OCI-LY3 (cell line): ENCODE results near the gene DOK5.

Source experiments
- H2AFZ ChIP-seq: fragments of 200-600, 300-600 bp; shearing (Covaris generic); 2 replicates; pipeline ENCODE4 v1.6.0; 2014; ENCODE audit warnings: antibody characterized with exemption, low read depth, low read length
- H3K27ac ChIP-seq: fragments of 200-600, 300-600 bp; sonication (generic); 2 replicates; pipeline ENCODE4 v1.5.1; 2014; ENCODE audit warnings: mild to moderate bottlenecking, low read length, moderate library complexity, mixed read lengths
- H3K27me3 ChIP-seq: fragments of 200-600, 300-600 bp; sonication (generic); 2 replicates; pipeline ENCODE4 v1.6.1; 2014; ENCODE audit warnings: low read depth, low read length, mixed read lengths
- H3K36me3 ChIP-seq: fragments of 200-600, 300-600 bp; sonication (generic); replicated peaks from 2 replicates; pipeline ENCODE3; 2014; ENCODE audit warnings: low read depth, low read length, mixed read lengths
- H3K4me1 ChIP-seq: fragments of 300-600, 200-600 bp; sonication (generic); 2 replicates; pipeline ENCODE4 v1.6.1; 2014; ENCODE audit warnings: low read length, mixed read lengths
- H3K4me2 ChIP-seq: fragments of 200-600, 300-600 bp; sonication (generic); 2 replicates; pipeline ENCODE4 v1.6.1; 2014; ENCODE audit warnings: low read length, mixed read lengths
- H3K4me3 ChIP-seq: fragments of 300-600, 200-600 bp; sonication (generic); 2 replicates; pipeline ENCODE4 v1.5.1; 2014; ENCODE audit warnings: antibody characterized with exemption, mild to moderate bottlenecking, low read length, moderate library complexity
- H3K79me2 ChIP-seq: fragments of 300-600, 200-600 bp; shearing (Covaris generic); 2 replicates; pipeline ENCODE4 v1.6.1; 2014; ENCODE audit warnings: mild to moderate bottlenecking, low read length, mixed read lengths
- H3K9ac ChIP-seq: fragments of 300-600, 200-600 bp; shearing (Covaris generic); 2 replicates; pipeline ENCODE4 v1.6.0; 2014; ENCODE audit warnings: mild to moderate bottlenecking, low read length, moderate library complexity
- H3K9me3 ChIP-seq: fragments of 200-600, 300-600 bp; shearing (Covaris generic); 2 replicates; pipeline ENCODE4 v1.6.1; 2014; ENCODE audit warnings: low read length, mixed read lengths; ENCODE audit not compliant: insufficient read depth
- H4K20me1 ChIP-seq: fragments of 200-600, 300-600 bp; sonication (generic); 2 replicates; pipeline ENCODE4 v1.6.1; 2016; ENCODE audit warnings: low read length, mixed read lengths; ENCODE audit not compliant: insufficient read depth
- EZH2phosphoT487 ChIP-seq: fragments of 200-600 bp; shearing (Covaris generic); IDR thresholded peaks from 2 replicates; pipeline ENCODE4 v1.6.1; 2018; ENCODE audit warnings: antibody characterized with exemption, mixed run types, low read depth
- TF ChIP-seq, protein P1 (sequence below): fragments of 200-600, 300-600 bp; sonication (generic); IDR thresholded peaks from 2 replicates; pipeline ENCODE4 v1.5.1; 2014; ENCODE audit warnings: antibody characterized with exemption, low read length, low read depth

DOK5 gene

DNA sequence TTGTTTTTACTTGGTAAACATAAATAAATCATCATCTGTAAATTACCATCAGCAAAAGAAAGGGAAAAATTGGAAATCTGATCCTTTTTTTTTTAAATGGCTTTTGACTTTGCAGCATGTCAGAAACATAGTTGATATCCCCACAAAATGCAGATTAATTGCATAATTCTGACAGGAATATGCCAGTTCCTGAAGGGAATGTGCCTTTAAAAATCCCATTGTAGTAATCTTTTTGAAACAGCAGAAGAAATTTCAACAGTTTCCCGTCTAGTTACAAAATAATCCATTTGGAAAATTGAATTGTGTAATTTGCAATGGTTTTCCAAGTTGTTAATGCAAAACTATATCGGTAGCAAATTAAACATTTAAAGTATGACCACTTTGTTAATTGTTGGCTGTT, 95.2 kb downstream of the DOK5 start:
- no peak overlapping the region for H2AFZ ChIP-seq
- H4K20me1 ChIP-seq = no peaks in the 10 kb centered on the region
- H3K4me3 ChIP-seq = no peak overlapping the region
- no peaks in the 10 kb centered on the region for H3K27me3 ChIP-seq
- H3K9ac ChIP-seq = no peak overlapping the region
- no peaks in the 10 kb centered on the region for H3K36me3 ChIP-seq
- H3K27ac ChIP-seq = no peak overlapping the region
- no peak overlapping the region for H3K4me2 ChIP-seq
- H3K4me1 ChIP-seq = no peaks in the 10 kb centered on the region
- TF ChIP-seq EZH2phosphoT487 = no peak
- TF ChIP-seq, protein P1, sequence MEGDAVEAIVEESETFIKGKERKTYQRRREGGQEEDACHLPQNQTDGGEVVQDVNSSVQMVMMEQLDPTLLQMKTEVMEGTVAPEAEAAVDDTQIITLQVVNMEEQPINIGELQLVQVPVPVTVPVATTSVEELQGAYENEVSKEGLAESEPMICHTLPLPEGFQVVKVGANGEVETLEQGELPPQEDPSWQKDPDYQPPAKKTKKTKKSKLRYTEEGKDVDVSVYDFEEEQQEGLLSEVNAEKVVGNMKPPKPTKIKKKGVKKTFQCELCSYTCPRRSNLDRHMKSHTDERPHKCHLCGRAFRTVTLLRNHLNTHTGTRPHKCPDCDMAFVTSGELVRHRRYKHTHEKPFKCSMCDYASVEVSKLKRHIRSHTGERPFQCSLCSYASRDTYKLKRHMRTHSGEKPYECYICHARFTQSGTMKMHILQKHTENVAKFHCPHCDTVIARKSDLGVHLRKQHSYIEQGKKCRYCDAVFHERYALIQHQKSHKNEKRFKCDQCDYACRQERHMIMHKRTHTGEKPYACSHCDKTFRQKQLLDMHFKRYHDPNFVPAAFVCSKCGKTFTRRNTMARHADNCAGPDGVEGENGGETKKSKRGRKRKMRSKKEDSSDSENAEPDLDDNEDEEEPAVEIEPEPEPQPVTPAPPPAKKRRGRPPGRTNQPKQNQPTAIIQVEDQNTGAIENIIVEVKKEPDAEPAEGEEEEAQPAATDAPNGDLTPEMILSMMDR = no peak
- H3K9me3 ChIP-seq = no peaks in the 10 kb centered on the region
- no peaks in the 10 kb centered on the region for H3K79me2 ChIP-seq

DNA sequence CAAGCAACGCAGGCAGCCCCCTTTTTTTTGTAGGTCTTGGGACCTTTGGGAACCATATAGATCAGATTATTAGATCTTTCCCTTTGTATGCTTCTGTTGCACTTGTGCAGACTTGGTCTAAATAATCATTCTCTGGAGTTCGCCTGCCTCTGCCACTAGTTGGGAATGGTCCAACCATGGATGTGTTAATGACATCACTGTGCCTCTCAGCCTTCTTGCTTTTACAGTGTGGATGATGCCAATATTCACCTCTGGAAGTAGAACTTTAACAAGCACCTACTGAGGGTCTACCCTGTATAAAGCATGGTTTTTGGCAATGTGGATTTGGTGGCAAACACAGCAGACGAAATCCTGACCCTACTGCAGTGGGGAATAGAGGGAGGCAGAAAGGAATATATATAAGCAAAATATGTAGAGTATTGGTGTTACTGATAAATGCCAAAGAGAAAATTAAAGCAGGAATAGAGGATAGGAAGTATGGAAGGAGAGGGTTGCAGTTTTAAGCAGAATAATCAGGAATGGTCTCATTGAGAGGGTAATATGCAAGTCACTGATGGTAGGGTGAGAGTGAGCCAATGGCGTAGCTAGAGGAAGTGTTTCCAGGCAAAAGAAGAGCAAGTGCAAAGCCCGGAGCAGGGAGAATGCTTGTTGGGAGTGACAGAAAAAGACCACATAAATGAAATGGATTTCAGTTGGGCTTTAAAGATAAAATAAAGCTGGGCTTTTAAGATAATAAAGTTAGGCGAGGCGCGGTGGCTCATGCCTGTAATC, 97.5 kb downstream of the DOK5 start:
- TF ChIP-seq, protein P1 = no peak
- no peak for TF ChIP-seq EZH2phosphoT487
- no peak overlapping the region for H3K4me3 ChIP-seq

DNA sequence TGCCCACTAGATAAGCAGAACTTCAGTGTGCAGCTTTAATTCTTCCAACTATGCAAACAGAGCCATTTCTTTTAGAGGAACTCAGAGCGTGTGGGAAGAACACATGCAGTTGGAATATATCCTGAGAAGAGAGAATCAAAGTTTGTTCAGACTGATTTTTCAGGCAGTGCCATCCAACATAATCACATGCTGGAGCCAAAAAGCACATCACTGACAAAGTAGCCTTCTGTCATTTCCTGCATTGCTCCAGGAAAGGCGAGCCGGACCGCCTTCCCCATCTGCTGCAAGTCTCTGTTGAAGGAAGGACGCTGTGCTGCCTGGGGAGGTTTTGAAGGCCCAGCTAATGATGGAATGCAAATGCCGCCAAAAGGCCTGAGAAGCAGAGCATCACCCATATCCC, 98.4 kb downstream of the DOK5 start:
- Histone ChIP-seq H3K4me1 (no peaks in the 10 kb centered on the region), H2AFZ (no peak overlapping the region), H3K4me2 (no peak overlapping the region), H3K27ac (no peak overlapping the region), H3K4me3 (no peak overlapping the region), H3K9me3 (no peaks in the 10 kb centered on the region), H3K79me2 (no peaks in the 10 kb centered on the region), H3K27me3 (no peaks in the 10 kb centered on the region), H3K36me3 (no peaks in the 10 kb centered on the region), H3K9ac (no peak overlapping the region), H4K20me1 (no peaks in the 10 kb centered on the region)
- TF ChIP-seq, protein P1 = no peak
- TF ChIP-seq EZH2phosphoT487 = no peak

More for the DNA sequence above, 97.5 kb downstream of the DOK5 start:
- Histone ChIP-seq H3K36me3 (no peaks in the 10 kb centered on the region), H3K9me3 (no peaks in the 10 kb centered on the region), H4K20me1 (no peaks in the 10 kb centered on the region), H3K4me2 (no peak overlapping the region), H3K79me2 (no peaks in the 10 kb centered on the region), H3K27me3 (no peaks in the 10 kb centered on the region), H3K27ac (no peak overlapping the region), H3K9ac (no peak overlapping the region), H2AFZ (no peak overlapping the region), H3K4me1 (no peaks in the 10 kb centered on the region)

DNA sequence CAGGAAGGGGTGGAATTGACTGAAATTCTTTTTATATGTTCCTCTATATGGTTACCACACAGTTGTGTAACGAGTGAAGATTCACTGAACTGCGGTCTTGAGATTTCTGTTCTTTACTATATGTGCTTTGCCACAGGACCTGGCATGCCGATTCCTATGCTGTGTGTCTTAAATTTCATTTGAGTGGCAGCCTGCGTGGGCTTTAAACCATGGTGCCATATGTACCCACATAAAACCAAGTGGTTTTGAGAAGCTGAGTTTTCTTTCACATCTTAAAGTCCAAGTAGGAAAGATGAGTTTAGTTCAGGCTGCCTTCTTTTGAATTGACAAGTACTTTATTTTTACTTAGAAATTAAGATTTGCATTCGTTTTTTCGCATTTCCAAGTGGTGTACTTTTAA, 101.1 kb downstream of the DOK5 start:
- H2AFZ ChIP-seq = no peak overlapping the region
- H3K9me3 ChIP-seq = no peaks in the 10 kb centered on the region
- TF ChIP-seq EZH2phosphoT487 = no peak
- TF ChIP-seq, protein P1 = no peak
- no peak overlapping the region for H3K9ac ChIP-seq
- no peaks in the 10 kb centered on the region for H3K27me3 ChIP-seq
- no peaks in the 10 kb centered on the region for H3K36me3 ChIP-seq
- no peaks in the 10 kb centered on the region for H4K20me1 ChIP-seq
- peaks cover 9% of the 10 kb centered on the region for H3K4me1 ChIP-seq
- no peaks in the 10 kb centered on the region for H3K79me2 ChIP-seq
- H3K27ac ChIP-seq = no peak overlapping the region
- no peak overlapping the region for H3K4me3 ChIP-seq
- no peak overlapping the region for H3K4me2 ChIP-seq
